ENCODE data around the gene TASL.
A peak's percentile ranks its signal among the peaks of the same experiment; 100 is the strongest.
"Not testable (repeated sequence)": the region's sequence is repeated elsewhere in the genome, so short reads cannot be mapped to it uniquely, and the experiment has no call there.

The TASL gene

DNA sequence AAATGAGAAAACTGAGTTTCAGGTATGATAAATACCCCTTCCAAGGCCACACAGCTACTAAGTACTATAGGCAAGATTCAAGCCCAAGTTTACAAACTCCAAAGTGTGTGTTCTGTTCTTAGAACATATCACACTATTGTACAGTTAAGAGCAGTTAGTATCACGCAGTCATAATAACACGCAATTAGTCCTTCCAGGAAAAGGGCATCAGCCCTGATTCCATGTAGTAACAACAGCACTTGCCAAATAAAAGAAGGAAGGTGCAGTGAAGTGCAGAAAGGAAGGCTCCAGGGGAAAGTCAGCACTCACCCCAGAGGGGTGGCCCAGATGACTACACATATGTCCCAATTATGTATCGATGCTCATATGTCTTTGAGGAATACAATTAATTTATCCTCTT is 4.4 kb downstream of the TASL start:
- no peak for DNase-seq

DNA sequence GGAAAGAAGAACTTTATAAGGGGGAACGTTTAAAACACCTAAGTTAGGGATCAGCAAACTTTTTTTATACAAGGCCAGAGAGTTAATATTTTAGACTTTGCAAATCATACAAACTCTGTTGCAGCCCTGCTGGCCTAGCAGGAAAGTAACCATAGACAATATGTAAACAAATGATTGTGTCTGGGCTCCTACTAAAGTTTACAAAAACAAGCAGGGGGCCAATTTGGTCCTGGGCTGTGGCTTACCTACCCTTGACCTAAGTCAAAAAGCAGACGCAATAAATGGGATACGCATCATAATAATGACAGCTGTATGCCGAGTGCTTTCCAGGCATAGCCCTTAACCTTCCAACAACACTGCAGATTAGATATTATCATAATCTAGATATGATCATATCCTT is 4.9 kb downstream of the TASL start:
- no peak for DNase-seq

DNA sequence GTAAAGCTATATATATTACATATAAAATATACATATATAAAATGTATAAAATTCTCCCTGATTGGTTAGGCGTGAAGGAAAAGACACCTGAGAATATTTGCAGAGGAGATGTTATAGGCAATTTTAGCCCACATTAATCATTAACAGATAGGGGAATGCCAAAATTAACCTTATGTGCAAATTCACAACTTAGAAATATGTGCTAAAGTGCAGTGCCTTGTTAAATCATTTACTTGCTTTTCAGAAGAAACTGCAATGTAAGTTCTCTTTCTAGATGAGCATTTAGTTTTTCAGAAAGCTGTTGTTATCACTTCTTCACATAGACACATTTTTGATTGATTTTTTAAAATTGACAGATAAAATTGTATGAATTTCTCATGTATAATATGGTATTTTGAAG is 5.6 kb downstream of the TASL start:
- DNase-seq: no peak

DNA sequence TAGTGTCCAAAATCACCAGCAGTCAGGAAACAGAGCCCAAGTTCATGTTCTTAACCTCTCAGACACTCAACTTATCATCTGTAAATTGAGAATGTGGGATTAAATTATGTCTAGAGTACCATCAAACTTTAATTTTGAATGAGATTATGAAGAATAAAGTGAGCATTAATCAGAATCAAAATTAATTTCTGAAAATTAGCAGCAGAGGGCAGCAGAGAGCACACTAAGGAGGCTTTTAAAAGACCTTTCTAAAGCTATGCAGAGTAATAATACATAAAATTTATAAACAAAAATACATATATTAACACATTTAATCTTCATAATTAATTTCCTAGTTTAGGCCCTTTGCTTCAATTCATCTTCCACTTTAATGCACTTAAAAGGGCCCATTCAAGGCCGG is 7.1 kb downstream of the TASL start:
- peak; percentile 2 for DNase-seq

DNA sequence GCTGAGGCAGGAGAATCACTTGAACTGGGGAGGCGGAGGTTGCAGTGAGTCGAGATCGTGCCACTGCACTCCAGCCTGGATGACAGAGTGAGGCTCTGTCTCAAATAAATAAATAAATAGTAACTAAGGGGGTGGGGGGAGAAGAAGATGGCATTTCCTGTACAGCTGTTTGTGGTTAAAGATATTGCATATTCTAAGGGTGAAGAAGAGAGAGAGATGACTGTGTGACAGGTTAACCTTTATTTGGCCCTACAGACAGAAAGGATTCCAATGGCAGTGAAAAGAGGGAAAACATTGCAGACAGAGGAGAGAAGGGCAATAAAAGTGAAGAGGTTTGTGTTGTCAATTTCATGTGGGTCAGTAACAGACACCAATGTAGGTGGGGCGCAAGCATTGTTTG is 9.4 kb downstream of the TASL start:
- peak; percentile 61 for DNase-seq

DNA sequence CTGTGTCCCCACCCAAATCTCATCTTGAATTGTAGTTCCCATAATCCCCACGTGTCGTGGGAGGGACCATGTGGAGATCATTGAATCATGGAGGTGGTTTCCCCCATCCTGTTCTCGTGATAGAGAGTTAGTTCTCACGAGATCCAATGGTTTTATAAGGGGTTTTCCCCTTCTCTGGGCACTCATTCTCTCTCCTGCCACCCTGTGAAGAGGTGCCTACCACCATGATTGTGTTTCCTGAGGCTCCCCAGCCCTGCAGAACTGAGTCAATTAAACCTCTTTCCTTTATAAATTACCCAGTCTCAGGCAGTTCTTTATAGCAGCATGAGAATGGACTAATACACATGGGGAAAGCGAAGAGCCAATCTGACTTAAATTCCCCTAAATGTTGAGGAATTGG is 14.5 kb downstream of the TASL start:
- DNase-seq: not testable (repeated sequence)

DNA sequence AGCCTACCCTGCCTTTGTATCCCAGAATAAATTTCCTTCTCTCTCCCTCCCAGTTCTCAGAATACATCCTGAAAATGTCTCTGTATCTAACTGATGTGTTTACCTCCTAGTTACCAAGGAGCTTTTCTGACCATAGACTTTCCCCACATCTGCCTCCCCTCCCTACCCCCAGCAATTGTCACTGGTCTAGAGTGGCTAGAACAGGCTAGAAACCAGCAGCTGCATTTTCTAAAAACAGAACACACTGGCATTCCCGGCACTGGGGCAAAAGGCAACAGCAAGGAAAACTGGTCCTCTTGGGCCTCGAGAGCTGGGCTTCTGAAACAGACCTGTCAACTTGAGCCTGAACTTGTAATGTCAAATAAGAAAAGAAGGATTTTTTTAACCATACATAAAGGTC is 16.4 kb downstream of the TASL start:
- no peak for DNase-seq

DNA sequence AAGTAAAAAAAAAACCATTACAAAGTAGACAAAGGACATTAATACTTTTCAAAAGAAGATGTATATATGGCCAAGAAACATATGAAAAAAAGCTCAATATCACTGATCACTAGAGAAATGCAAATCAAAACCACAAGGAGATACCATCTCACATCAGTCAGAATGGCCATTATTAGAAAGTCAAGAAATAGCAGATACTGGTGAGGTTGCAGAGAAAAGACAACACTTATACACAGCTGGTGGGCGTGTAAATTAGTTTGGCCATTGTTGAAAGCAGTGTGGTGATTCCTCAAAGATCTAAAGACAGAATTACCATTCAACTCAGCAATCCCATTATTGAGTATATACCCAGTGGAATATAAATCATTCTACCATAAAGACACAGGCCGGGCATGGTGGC is 39.3 kb downstream of the TASL start:
- DNase-seq: no peak

DNA sequence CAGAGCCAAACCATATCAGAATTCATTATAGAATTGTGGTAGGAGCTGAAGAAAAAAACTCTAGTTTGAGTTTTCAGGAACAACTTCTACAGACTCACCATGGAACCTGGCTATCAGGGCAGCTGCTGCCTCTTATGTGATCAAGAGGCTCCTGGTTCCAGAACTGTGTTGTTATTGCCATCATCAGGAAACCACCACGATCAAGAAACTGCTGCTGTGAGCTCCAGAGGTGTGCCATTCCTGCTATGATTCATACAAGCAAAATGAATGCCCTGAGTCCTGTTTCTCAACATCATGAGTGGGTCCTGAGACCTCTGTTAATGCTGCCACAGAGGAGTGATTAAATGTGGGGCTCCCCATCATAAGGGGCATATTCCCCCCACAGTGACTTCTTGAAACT is 43.7 kb downstream of the TASL start:
- no peak for DNase-seq

DNA sequence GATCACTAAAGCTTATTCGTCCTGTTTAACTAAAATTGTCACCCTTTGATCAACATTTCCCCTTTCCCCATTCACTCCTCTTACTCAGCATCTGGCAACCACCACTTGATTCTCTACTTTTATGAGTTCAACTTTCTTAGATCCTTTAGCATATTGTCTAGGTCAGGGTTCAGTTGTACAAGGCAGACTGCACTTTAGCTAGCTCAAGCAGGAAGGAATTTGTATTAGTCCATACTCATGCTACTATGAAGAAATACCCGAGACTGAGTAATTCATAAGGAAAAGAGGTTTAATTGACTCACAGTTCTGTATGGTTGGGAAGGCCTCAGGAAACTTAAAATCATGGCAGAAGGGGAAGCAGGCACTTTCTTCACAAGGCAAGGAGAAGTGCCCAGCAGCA is 44.3 kb downstream of the TASL start:
- DNase-seq: peak; percentile 70

DNA sequence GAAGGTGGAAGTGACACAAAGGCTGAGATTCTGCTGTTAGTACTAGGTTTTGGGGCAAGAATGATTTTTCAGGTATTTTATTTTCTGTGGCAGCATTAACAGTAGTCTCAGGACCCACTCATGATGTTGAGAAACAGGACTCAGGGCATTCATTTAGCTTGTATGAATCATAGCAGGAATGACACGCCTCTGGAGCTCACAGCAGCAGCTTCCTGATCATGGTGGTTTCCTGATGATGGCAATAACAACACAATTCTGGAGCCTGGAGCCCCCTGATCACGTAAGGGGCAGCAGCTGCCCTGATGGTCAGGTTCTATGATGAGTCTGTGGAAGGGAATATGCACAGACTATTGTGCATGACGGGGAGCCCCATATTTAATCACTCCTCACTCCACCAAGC is 47.0 kb downstream of the TASL start:
- DNase-seq: peak; percentile 62

DNA sequence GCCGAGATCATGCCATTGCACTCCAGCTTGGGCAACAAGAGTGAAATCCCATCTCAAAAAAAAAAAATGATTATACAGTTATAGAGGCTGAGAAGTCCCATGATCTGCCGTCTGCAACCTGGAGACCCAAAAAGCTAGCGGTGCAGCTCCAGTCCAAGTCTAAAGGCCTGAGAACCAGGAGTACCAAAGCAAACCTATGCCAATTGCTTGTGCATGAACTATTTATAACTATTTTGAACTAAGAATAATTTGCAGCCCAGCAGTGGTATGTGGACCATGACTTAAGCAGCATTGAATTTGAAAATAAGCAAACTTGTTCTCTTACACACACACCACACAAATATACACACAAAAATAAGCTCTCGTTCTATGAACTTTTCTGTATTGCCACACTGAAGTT is 51.8 kb downstream of the TASL start:
- DNase-seq: no peak

DNA sequence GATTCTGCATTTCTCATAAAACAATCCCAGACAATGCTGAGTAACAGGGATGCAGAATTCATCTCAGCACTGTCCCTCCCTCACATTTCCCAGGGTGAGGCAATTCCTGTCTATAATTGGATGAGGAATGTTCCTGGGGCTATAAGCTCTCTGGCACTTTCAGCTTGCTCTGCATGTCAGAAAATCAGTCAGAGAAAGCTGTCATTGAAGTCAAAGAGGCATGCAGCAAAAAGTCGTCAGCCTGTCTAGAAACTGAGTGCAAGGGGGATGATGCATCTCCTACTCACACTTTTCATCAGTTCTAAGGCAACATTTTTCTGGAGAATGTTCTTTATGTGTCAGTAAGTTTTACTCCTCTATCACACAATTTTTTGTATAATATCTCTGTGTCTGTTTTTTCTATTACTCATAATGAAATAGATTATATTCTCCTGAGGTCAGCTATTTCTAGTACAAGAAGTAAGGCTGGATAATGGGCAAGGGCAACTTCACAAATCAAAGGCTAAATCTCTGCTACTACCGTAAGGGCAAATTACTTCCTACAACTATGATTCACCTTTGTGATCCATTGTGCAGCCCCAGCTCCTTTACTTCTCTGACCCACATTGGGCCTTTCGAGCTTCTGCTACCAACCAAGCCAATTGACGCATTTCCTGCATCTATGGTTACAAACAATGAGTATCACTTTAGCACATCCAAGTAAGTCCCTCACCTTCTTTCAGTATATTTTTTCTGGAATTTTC is 56.0 kb downstream of the TASL start:
- DNase-seq: peak; percentile 3

DNA sequence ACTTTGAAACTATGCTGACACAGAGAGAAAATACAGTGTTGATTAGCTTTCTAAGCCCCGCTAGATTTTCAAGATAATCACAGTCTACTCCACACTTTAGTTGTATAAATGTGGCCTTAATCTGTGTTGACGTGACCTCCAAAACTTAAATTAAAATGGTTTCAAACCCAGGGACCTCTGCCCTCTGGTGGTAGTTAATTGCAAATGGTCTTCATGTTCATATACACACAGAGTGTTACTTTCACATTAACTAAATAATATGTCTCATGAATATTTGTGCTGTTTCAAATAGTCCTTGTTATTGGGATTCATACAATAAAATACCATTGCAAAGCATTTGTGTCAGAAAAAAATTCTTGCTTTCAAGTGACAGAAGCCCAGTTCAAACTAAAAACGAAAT is 64.3 kb downstream of the TASL start:
- no peak for DNase-seq

All from HCEC 1CT (cell line).